Measurements from ENCODE around the gene CLTB. TPM values are rescaled to one million over a fixed set of nuclear protein-coding genes. Genes with fewer than 3 reads are reported as not detected.

The CLTB gene
- total and polyA plus RNA-seq, 2 of the 13 experiments (the other 11 are each of a cell fraction or from before 2014, with no cell fraction given) = 23.3 to 33.8 TPM

DNA sequence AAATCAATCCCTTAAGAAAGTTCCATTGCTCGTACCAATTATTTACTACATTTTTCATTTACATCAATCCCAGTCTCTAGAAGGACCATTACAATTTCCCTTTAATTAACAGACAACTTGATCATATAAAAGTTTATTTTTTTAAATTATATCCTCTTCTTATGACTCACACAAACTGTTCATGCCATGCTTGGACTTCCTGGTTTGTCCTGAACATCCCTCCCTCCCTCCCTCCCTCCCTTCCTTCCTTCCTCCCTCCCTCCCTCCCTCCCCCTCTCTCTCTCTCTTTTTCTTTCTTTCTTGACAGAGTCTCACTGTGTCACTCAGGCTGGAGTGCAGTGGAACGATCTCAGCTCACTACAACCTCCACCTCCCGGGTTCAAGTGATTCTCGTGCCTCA lies 11.6 kb upstream of the CLTB start:
- no peaks in the 10 kb centered on the region for H3K9me3 ChIP-seq (ENCODE audit: low read length)
- H3K27ac ChIP-seq (ENCODE audit: extremely low read length, insufficient read depth, low read length) = no peak overlapping the region
- WGBS (ENCODE audit: low lambda C conversion rate) = 33% methylated on average over 4 of the region's 4 CpGs
- H3K9ac ChIP-seq (ENCODE audit: insufficient read depth, low read depth, low read length) = no peak overlapping the region
- H2AFZ ChIP-seq (ENCODE audit: low read length) = no peak overlapping the region
- ATAC-seq (no peak), FAIRE-seq (no peak), DNase-seq (ENCODE audit: low spot score) (no peak)
- H4K20me1 ChIP-seq (ENCODE audit: insufficient read depth, low read length) = no peaks in the 10 kb centered on the region
- no peak for TF ChIP-seq NR3C1 (CRISPR knock-in tag; IDR thresholded peaks at IDR 0.05)
- TF ChIP-seq, protein P1, sequence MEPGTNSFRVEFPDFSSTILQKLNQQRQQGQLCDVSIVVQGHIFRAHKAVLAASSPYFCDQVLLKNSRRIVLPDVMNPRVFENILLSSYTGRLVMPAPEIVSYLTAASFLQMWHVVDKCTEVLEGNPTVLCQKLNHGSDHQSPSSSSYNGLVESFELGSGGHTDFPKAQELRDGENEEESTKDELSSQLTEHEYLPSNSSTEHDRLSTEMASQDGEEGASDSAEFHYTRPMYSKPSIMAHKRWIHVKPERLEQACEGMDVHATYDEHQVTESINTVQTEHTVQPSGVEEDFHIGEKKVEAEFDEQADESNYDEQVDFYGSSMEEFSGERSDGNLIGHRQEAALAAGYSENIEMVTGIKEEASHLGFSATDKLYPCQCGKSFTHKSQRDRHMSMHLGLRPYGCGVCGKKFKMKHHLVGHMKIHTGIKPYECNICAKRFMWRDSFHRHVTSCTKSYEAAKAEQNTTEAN (CRISPR knock-in tag; conservative IDR thresholded peaks at IDR 0.05) = no peak
- TF ChIP-seq, protein P2, sequence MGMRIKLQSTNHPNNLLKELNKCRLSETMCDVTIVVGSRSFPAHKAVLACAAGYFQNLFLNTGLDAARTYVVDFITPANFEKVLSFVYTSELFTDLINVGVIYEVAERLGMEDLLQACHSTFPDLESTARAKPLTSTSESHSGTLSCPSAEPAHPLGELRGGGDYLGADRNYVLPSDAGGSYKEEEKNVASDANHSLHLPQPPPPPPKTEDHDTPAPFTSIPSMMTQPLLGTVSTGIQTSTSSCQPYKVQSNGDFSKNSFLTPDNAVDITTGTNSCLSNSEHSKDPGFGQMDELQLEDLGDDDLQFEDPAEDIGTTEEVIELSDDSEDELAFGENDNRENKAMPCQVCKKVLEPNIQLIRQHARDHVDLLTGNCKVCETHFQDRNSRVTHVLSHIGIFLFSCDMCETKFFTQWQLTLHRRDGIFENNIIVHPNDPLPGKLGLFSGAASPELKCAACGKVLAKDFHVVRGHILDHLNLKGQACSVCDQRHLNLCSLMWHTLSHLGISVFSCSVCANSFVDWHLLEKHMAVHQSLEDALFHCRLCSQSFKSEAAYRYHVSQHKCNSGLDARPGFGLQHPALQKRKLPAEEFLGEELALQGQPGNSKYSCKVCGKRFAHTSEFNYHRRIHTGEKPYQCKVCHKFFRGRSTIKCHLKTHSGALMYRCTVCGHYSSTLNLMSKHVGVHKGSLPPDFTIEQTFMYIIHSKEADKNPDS (CRISPR knock-in tag; IDR thresholded peaks at IDR 0.05) = no peak
- TF ChIP-seq, protein P3, sequence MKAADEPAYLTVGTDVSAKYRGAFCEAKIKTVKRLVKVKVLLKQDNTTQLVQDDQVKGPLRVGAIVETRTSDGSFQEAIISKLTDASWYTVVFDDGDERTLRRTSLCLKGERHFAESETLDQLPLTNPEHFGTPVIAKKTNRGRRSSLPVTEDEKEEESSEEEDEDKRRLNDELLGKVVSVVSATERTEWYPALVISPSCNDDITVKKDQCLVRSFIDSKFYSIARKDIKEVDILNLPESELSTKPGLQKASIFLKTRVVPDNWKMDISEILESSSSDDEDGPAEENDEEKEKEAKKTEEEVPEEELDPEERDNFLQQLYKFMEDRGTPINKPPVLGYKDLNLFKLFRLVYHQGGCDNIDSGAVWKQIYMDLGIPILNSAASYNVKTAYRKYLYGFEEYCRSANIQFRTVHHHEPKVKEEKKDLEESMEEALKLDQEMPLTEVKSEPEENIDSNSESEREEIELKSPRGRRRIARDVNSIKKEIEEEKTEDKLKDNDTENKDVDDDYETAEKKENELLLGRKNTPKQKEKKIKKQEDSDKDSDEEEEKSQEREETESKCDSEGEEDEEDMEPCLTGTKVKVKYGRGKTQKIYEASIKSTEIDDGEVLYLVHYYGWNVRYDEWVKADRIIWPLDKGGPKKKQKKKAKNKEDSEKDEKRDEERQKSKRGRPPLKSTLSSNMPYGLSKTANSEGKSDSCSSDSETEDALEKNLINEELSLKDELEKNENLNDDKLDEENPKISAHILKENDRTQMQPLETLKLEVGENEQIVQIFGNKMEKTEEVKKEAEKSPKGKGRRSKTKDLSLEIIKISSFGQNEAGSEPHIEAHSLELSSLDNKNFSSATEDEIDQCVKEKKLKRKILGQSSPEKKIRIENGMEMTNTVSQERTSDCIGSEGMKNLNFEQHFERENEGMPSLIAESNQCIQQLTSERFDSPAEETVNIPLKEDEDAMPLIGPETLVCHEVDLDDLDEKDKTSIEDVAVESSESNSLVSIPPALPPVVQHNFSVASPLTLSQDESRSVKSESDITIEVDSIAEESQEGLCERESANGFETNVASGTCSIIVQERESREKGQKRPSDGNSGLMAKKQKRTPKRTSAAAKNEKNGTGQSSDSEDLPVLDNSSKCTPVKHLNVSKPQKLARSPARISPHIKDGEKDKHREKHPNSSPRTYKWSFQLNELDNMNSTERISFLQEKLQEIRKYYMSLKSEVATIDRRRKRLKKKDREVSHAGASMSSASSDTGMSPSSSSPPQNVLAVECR (CRISPR knock-in tag; IDR thresholded peaks at IDR 0.05; ENCODE audit: borderline replicate concordance) = no peak
- TF ChIP-seq, protein P4, sequence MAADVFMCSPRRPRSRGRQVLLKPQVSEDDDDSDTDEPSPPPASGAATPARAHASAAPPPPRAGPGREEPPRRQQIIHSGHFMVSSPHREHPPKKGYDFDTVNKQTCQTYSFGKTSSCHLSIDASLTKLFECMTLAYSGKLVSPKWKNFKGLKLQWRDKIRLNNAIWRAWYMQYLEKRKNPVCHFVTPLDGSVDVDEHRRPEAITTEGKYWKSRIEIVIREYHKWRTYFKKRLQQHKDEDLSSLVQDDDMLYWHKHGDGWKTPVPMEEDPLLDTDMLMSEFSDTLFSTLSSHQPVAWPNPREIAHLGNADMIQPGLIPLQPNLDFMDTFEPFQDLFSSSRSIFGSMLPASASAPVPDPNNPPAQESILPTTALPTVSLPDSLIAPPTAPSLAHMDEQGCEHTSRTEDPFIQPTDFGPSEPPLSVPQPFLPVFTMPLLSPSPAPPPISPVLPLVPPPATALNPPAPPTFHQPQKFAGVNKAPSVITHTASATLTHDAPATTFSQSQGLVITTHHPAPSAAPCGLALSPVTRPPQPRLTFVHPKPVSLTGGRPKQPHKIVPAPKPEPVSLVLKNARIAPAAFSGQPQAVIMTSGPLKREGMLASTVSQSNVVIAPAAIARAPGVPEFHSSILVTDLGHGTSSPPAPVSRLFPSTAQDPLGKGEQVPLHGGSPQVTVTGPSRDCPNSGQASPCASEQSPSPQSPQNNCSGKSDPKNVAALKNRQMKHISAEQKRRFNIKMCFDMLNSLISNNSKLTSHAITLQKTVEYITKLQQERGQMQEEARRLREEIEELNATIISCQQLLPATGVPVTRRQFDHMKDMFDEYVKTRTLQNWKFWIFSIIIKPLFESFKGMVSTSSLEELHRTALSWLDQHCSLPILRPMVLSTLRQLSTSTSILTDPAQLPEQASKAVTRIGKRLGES (CRISPR knock-in tag; IDR thresholded peaks at IDR 0.05; ENCODE audit: borderline replicate concordance) = no peak
- TF ChIP-seq ZC3H13 (CRISPR knock-in tag; IDR thresholded peaks at IDR 0.05) = no peak
- no peak for TF ChIP-seq ZNF7 (CRISPR knock-in tag; IDR thresholded peaks at IDR 0.05)
- TF ChIP-seq NFYB (CRISPR knock-in tag; IDR thresholded peaks at IDR 0.05) = no peak
- no peak for TF ChIP-seq NCOA1 (CRISPR knock-in tag; IDR thresholded peaks at IDR 0.05)
- TF ChIP-seq, protein P5, sequence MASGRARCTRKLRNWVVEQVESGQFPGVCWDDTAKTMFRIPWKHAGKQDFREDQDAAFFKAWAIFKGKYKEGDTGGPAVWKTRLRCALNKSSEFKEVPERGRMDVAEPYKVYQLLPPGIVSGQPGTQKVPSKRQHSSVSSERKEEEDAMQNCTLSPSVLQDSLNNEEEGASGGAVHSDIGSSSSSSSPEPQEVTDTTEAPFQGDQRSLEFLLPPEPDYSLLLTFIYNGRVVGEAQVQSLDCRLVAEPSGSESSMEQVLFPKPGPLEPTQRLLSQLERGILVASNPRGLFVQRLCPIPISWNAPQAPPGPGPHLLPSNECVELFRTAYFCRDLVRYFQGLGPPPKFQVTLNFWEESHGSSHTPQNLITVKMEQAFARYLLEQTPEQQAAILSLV (CRISPR knock-in tag; IDR thresholded peaks at IDR 0.05; ENCODE audit: borderline replicate concordance) = no peak
- H3K4me3 ChIP-seq (replicated peaks in 1 of 3; ENCODE audit: insufficient read depth in 1 of 3, low read depth in 2 of 3, low read length in 3 of 3) = no peak overlapping the region
- ChIA-PET CTCF (ENCODE audit: low intra/inter-chr PET ratio, low total read pairs) (no interaction called here), POLR2A (no interaction called here)
- no peaks in the 10 kb centered on the region for H3K27me3 ChIP-seq (ENCODE audit: control insufficient read depth in 1 of 2, insufficient read depth in 2 of 2, low read length in 2 of 2)
- H3K79me2 ChIP-seq (ENCODE audit: insufficient read depth, low read length) = no peaks in the 10 kb centered on the region
- H3K4me2 ChIP-seq (ENCODE audit: low read depth, low read length) = no peak overlapping the region
- in situ Hi-C loops (cut with HindIII; ENCODE audit: extremely low pct_ligation_motif_present, low pct_unique_long_range_greater_than_20kb) (loop anchor here (25.0 kb wide), 1 partner anchor 566 kb away; the partner anchor contains the start of gene CPLX2), intact Hi-C loops (cut with micrococcal nuclease; ENCODE audit: unreplicated experiment) (no loop called here)
- H3K4me1 ChIP-seq (ENCODE audit: insufficient read depth, low read length) = peaks cover 31% of the 10 kb centered on the region
- H3K36me3 ChIP-seq (replicated peaks in 1 of 2; ENCODE audit: control insufficient read depth in 1 of 2, insufficient read depth in 2 of 2, low read length in 2 of 2) = no peaks in the 10 kb centered on the region
- no TSS peak for BruUV-seq (replicated peaks)

Measured in HepG2 (cell line).